Right hindlimb (tissue), 1 donor: ENCODE measurements around the gene RFWD3.

Experiments used
- DNase-seq: peaks from one replicate; pipeline ENCODE4 v3.0.0-alpha.2; 2018

Gene RFWD3

GRCh38 chr16:74611721-74612120, 55.0 kb downstream of the RFWD3 start:
- DNase-seq = no peak

GRCh38 chr16:74608944-74609343, 57.7 kb downstream of the RFWD3 start:
- DNase-seq = no peak

GRCh38 chr16:74608381-74608780, 58.3 kb downstream of the RFWD3 start:
- no peak for DNase-seq

- peak; percentile 37 for DNase-seq
These were observed 58.7 kb downstream of the RFWD3 start for GRCh38 chr16:74607962-74608356.

GRCh38 chr16:74607310-74607961, 59.2 kb downstream of the RFWD3 start:
- DNase-seq = no peak

- DNase-seq = peak; percentile 95
These were observed 60.0 kb downstream of the RFWD3 start, which contains the start of gene GLG1 for GRCh38 chr16:74606521-74607309. TSS of gene GLG1 (minus strand) at chr16:74607114. CDS start at chr16:74607094, 20 bp downstream.

- DNase-seq = no peak
These were observed 60.7 kb downstream of the RFWD3 start for GRCh38 chr16:74605746-74606520.

GRCh38 chr16:74605332-74605731, 61.3 kb downstream of the RFWD3 start:
- no peak for DNase-seq

- no peak for DNase-seq
These were observed 62.8 kb downstream of the RFWD3 start for GRCh38 chr16:74603848-74604247.

GRCh38 chr16:74601126-74601871, 65.4 kb downstream of the RFWD3 start:
- DNase-seq = no peak

GRCh38 chr16:74596586-74596985, 70.1 kb downstream of the RFWD3 start:
- no peak for DNase-seq

- no peak for DNase-seq
These were observed 73.8 kb downstream of the RFWD3 start for GRCh38 chr16:74592847-74593246.

GRCh38 chr16:74591876-74592650, 74.6 kb downstream of the RFWD3 start:
- no peak for DNase-seq

GRCh38 chr16:74586948-74587347, 79.7 kb downstream of the RFWD3 start:
- no peak for DNase-seq

- no peak for DNase-seq
These were observed 80.7 kb downstream of the RFWD3 start for GRCh38 chr16:74585846-74586443.

GRCh38 chr16:74583926-74584666, 82.6 kb downstream of the RFWD3 start:
- DNase-seq = no peak

GRCh38 chr16:74582970-74583369, 83.7 kb downstream of the RFWD3 start:
- DNase-seq = peak; percentile 39

- no peak for DNase-seq
These were observed 85.8 kb downstream of the RFWD3 start for GRCh38 chr16:74580833-74581232.

GRCh38 chr16:74578838-74579237, 87.8 kb downstream of the RFWD3 start:
- no peak for DNase-seq

- DNase-seq = no peak
These were observed 88.2 kb downstream of the RFWD3 start for GRCh38 chr16:74578433-74578832.

- no peak for DNase-seq
These were observed 88.8 kb downstream of the RFWD3 start for GRCh38 chr16:74577882-74578366.
